Keratinocyte (primary cell): ENCODE data around the gene ADGRL3. TPM values are rescaled to one million over a fixed set of nuclear protein-coding genes. Genes with fewer than 3 reads are reported as not detected.

Experiments used
- DNase-seq: peaks from one replicate; pipeline ENCODE4 v3.0.0-alpha.2; 2011; ENCODE audit warnings: low read depth, missing footprints, low spot score
- FAIRE-seq: peaks from 2 replicates; lab custom pipeline; 2011; peaks lifted over from hg19 to GRCh38; lab: Jason Lieb, UNC
- H2AFZ ChIP-seq: 2 replicates; pipeline ENCODE4 v1.6.0; 2012; ENCODE audit warnings: low read length, control low read depth, inconsistent platforms; ENCODE audit not compliant: control insufficient read depth
- H3K27ac ChIP-seq: 2 replicates; pipeline ENCODE4 v1.5.1; 2011; ENCODE audit warnings: low read length; ENCODE audit not compliant: control insufficient read depth, insufficient read depth
- H3K27me3 ChIP-seq: 3 replicates; pipeline ENCODE4 v1.6.0; 2011; ENCODE audit warnings: low read length; ENCODE audit not compliant: control insufficient read depth, insufficient read depth; ENCODE audit errors: extremely low read depth
- H3K36me3 ChIP-seq, 2 experiments: 2 replicates in 1 of 2; 3 replicates in 1 of 2; pipeline ENCODE4 v1.5.1; 2011; ENCODE audit warnings: low read length in 2 of 2, mild to moderate bottlenecking in 1 of 2; ENCODE audit not compliant: control insufficient read depth in 2 of 2, insufficient read depth in 2 of 2; ENCODE audit errors: extremely low read depth in 1 of 2
- H3K4me1 ChIP-seq: 3 replicates; pipeline ENCODE4 v1.5.1; 2011; ENCODE audit warnings: low read length; ENCODE audit not compliant: control insufficient read depth, insufficient read depth; ENCODE audit errors: extremely low read depth
- H3K4me2 ChIP-seq: 3 replicates; pipeline ENCODE4 v1.6.0; 2011; ENCODE audit warnings: low read depth, low read length; ENCODE audit not compliant: control insufficient read depth, insufficient read depth; ENCODE audit errors: extremely low read depth
- H3K4me3 ChIP-seq, 3 experiments: fragments of 200-600 bp in 1 of 3; sonication (generic) in 1 of 3; 2 replicates in 2 of 3; 3 replicates in 1 of 3; pipeline ENCODE4 v1.5.1; 2011 to 2016; ENCODE audit warnings: low read length in 3 of 3, mild to moderate bottlenecking in 3 of 3, control low read depth in 2 of 3, inconsistent platforms in 1 of 3, low read depth in 1 of 3, mixed read lengths in 1 of 3, mixed run types in 1 of 3, moderate library complexity in 1 of 3; ENCODE audit not compliant: control insufficient read depth in 2 of 3, insufficient read depth in 2 of 3; ENCODE audit errors: extremely low read depth in 1 of 3
- H3K79me2 ChIP-seq: 2 replicates; pipeline ENCODE4 v1.6.0; 2012; ENCODE audit warnings: low read length; ENCODE audit not compliant: control insufficient read depth, insufficient read depth
- H3K9ac ChIP-seq: 3 replicates; pipeline ENCODE4 v1.6.0; 2011; ENCODE audit warnings: low read length; ENCODE audit not compliant: control insufficient read depth, insufficient read depth; ENCODE audit errors: extremely low read depth
- H3K9me1 ChIP-seq: 3 replicates; pipeline ENCODE4 v1.6.0; 2011; ENCODE audit warnings: low read length; ENCODE audit not compliant: control insufficient read depth, insufficient read depth; ENCODE audit errors: extremely low read depth
- H3K9me3 ChIP-seq: 2 replicates; pipeline ENCODE4 v1.5.1; 2012; ENCODE audit warnings: low read depth, low read length; ENCODE audit not compliant: control insufficient read depth
- H4K20me1 ChIP-seq: 3 replicates; pipeline ENCODE4 v1.6.0; 2011; ENCODE audit warnings: low read length; ENCODE audit not compliant: control insufficient read depth, insufficient read depth; ENCODE audit errors: extremely low read depth
- CTCF ChIP-seq, 3 experiments: IDR thresholded peaks in 1 of 3; conservative IDR thresholded peaks in 1 of 3; optimal IDR thresholded peaks in 1 of 3; 2 replicates in 2 of 3; 3 replicates in 1 of 3; pipeline versions ENCODE3 to v1.5.1; 2011; ENCODE audit warnings: low read length in 3 of 3, mild to moderate bottlenecking in 3 of 3, moderate library complexity in 2 of 3, control low read depth in 1 of 3, inconsistent platforms in 1 of 3; ENCODE audit not compliant: insufficient read depth in 2 of 3; ENCODE audit errors: extremely low read depth in 1 of 3
- EZH2 ChIP-seq: IDR thresholded peaks from one replicate; pipeline ENCODE4 v1.6.1; 2012; ENCODE audit warnings: inconsistent platforms, mild to moderate bottlenecking, low read length, moderate library complexity
- dilution Hi-C: fragments of 300-500 bp; cut with MboI; formaldehyde crosslinking; loops from one replicate; pipeline ENCODE4 v1.7.0; 2020; ENCODE audit warnings: low sequenced_read_pairs; ENCODE audit not compliant: extremely low pct_ligation_motif_present
- polyA plus RNA-seq, 5 experiments: library from polyadenylated mRNA; depleted of rRNA in 3 of 5; stranded (reverse) in 3 of 5; stranded (forward) in 1 of 5; unstranded in 1 of 5; fragments of >200 nt; gene quantifications; 1 replicate in 1 of 5; 2 replicates in 3 of 5; 3 replicates in 1 of 5; pipeline versions ENCODE4 v1.2.1 to v1.2.3, GENCODE V29; 2011 to 2012; ENCODE audit warnings: missing spikeins in 2 of 5, low read depth in 1 of 5, low replicate concordance in 1 of 5

ADGRL3 gene
- polyA plus RNA-seq, 1 donor (not counting 4 experiments of a cell fraction or from before 2014, with no cell fraction given) = 0.18 TPM

GRCh38 chr4:62096881-62097280 is 896.8 kb downstream of the ADGRL3 start:
- H3K4me2 ChIP-seq = no peak overlapping the region
- no peaks in the 10 kb centered on the region for H4K20me1 ChIP-seq
- TF ChIP-seq EZH2 = no peak
- TF ChIP-seq CTCF (optimal IDR thresholded peaks at IDR 0.05 in 1 of 3, IDR thresholded peaks at IDR 0.05 in 1 of 3, conservative IDR thresholded peaks at IDR 0.05 in 1 of 3; ENCODE audit: extremely low read depth in 1 of 3, insufficient read depth in 2 of 3, low read length in 3 of 3) = no peak
- no peaks in the 10 kb centered on the region for H3K79me2 ChIP-seq
- no peaks in the 10 kb centered on the region for H3K4me1 ChIP-seq
- H3K27me3 ChIP-seq = no peaks in the 10 kb centered on the region
- no peak overlapping the region for H3K9ac ChIP-seq
- H3K4me3 ChIP-seq = no peak overlapping the region
- FAIRE-seq = no peak
- H3K9me3 ChIP-seq = no peaks in the 10 kb centered on the region
- no peak for DNase-seq
- H3K36me3 ChIP-seq = no peaks in the 10 kb centered on the region
- no peak overlapping the region for H3K27ac ChIP-seq
- no peaks in the 10 kb centered on the region for H3K9me1 ChIP-seq
- dilution Hi-C loops = no loop called here
- no peak overlapping the region for H2AFZ ChIP-seq

- Histone ChIP-seq H3K4me2 (no peak overlapping the region), H3K4me3 (no peak overlapping the region), H3K9me1 (no peaks in the 10 kb centered on the region), H3K4me1 (no peaks in the 10 kb centered on the region), H3K27me3 (no peaks in the 10 kb centered on the region), H3K9ac (no peak overlapping the region), H4K20me1 (no peaks in the 10 kb centered on the region), H3K36me3 (no peaks in the 10 kb centered on the region), H3K9me3 (no peaks in the 10 kb centered on the region), H2AFZ (no peak overlapping the region), H3K79me2 (no peaks in the 10 kb centered on the region), H3K27ac (no peak overlapping the region)
- DNase-seq = no peak
- no peak for FAIRE-seq
- dilution Hi-C loops = no loop called here
- no peak for TF ChIP-seq CTCF (optimal IDR thresholded peaks at IDR 0.05 in 1 of 3, IDR thresholded peaks at IDR 0.05 in 1 of 3, conservative IDR thresholded peaks at IDR 0.05 in 1 of 3; ENCODE audit: extremely low read depth in 1 of 3, insufficient read depth in 2 of 3, low read length in 3 of 3)
- TF ChIP-seq EZH2 = no peak
Measured at GRCh38 chr4:62115216-62115615, 915.1 kb downstream of the ADGRL3 start.
